Parathyroid adenoma (tissue), 2 donors: ENCODE data around the gene NUDT1.
A peak's percentile ranks its signal among the peaks of the same experiment; 100 is the strongest.

Source experiments
- H2AFZ ChIP-seq: fragments of 300-600 bp; sonication (generic); one replicate; pipeline ENCODE4 v1.7.0; 2017; ENCODE audit warnings: antibody characterized with exemption, mild to moderate bottlenecking
- H3K27ac ChIP-seq: fragments of 300-600 bp; sonication (generic); one replicate; pipeline ENCODE4 v1.7.0; 2017
- H3K27me3 ChIP-seq: fragments of 300-600 bp; sonication (generic); one replicate; pipeline ENCODE4 v1.7.0; 2017; ENCODE audit warnings: low read length; ENCODE audit not compliant: control insufficient read depth, insufficient read depth
- H3K36me3 ChIP-seq: fragments of 300-600 bp; sonication (generic); one replicate; pipeline ENCODE4 v1.7.0; 2017; ENCODE audit warnings: low read length; ENCODE audit not compliant: control insufficient read depth, insufficient read depth
- H3K4me1 ChIP-seq: fragments of 300-600 bp; sonication (generic); one replicate; pipeline ENCODE4 v1.7.0; 2017; ENCODE audit warnings: control low read depth
- H3K4me2 ChIP-seq: fragments of 300-600 bp; sonication (generic); one replicate; pipeline ENCODE4 v1.7.0; 2017; ENCODE audit warnings: low read length
- H3K4me3 ChIP-seq: fragments of 300-600 bp; sonication (generic); one replicate; pipeline ENCODE4 v1.7.0; 2017; ENCODE audit warnings: low read depth, low read length
- H3K79me2 ChIP-seq: fragments of 300-600 bp; sonication (generic); one replicate; pipeline ENCODE4 v1.7.0; 2017; ENCODE audit warnings: control low read depth
- H3K9ac ChIP-seq: fragments of 300-600 bp; sonication (generic); one replicate; pipeline ENCODE4 v1.7.0; 2017; ENCODE audit warnings: mild to moderate bottlenecking
- H3K9me3 ChIP-seq: fragments of 300-600 bp; sonication (generic); one replicate; pipeline ENCODE4 v1.7.0; 2017; ENCODE audit warnings: low read length; ENCODE audit not compliant: control insufficient read depth
- CTCF ChIP-seq: fragments of 300-600 bp; sonication (generic); IDR thresholded peaks from one replicate; pipeline ENCODE4 v1.7.0; 2017; ENCODE audit warnings: antibody characterized with exemption, mild to moderate bottlenecking
- donor health status: primary hyperparathyroidism.

NUDT1 gene

GRCh38 chr7:2205036-2205780 lies 36.8 kb upstream of the NUDT1 start:
- H3K4me3 ChIP-seq, result no peak overlapping the region
- no peaks in the 10 kb centered on the region for H3K27me3 ChIP-seq
- no peak overlapping the region for H3K4me2 ChIP-seq
- H3K9ac ChIP-seq, result no peak overlapping the region
- no peaks in the 10 kb centered on the region for H3K79me2 ChIP-seq
- no peaks in the 10 kb centered on the region for H3K4me1 ChIP-seq
- no peak for TF ChIP-seq CTCF
- H3K36me3 ChIP-seq, result no peaks in the 10 kb centered on the region
- no peak overlapping the region for H3K27ac ChIP-seq
- no peak overlapping the region for H2AFZ ChIP-seq
- H3K9me3 ChIP-seq, result no peaks in the 10 kb centered on the region

GRCh38 chr7:2208712-2209111 lies 33.3 kb upstream of the NUDT1 start:
- H3K36me3 ChIP-seq, result no peaks in the 10 kb centered on the region
- H3K4me3 ChIP-seq, result no peak overlapping the region
- no peaks in the 10 kb centered on the region for H3K27me3 ChIP-seq
- no peaks in the 10 kb centered on the region for H3K79me2 ChIP-seq
- H2AFZ ChIP-seq, result no peak overlapping the region
- H3K9me3 ChIP-seq, result no peaks in the 10 kb centered on the region
- no peak overlapping the region for H3K27ac ChIP-seq
- H3K4me1 ChIP-seq, result no peaks in the 10 kb centered on the region
- no peak overlapping the region for H3K9ac ChIP-seq
- TF ChIP-seq CTCF, result no peak
- H3K4me2 ChIP-seq, result no peak overlapping the region

- TF ChIP-seq CTCF, result peak; percentile 38
- Histone ChIP-seq H3K4me2 (no peak overlapping the region), H3K79me2 (no peaks in the 10 kb centered on the region), H3K9ac (no peak overlapping the region), H3K4me3 (no peak overlapping the region), H3K9me3 (no peaks in the 10 kb centered on the region), H3K27ac (no peak overlapping the region), H3K4me1 (no peaks in the 10 kb centered on the region), H3K27me3 (no peaks in the 10 kb centered on the region), H3K36me3 (no peaks in the 10 kb centered on the region), H2AFZ (no peak overlapping the region)
Measured at GRCh38 chr7:2209146-2209960, 32.7 kb upstream of the NUDT1 start.

- Histone ChIP-seq H3K4me1 (no peaks in the 10 kb centered on the region), H3K27ac (no peak overlapping the region), H3K4me2 (no peak overlapping the region), H3K9me3 (no peaks in the 10 kb centered on the region), H3K4me3 (no peak overlapping the region), H3K27me3 (no peaks in the 10 kb centered on the region), H3K79me2 (no peaks in the 10 kb centered on the region), H2AFZ (no peak overlapping the region), H3K9ac (no peak overlapping the region), H3K36me3 (no peaks in the 10 kb centered on the region)
- TF ChIP-seq CTCF, result no peak
Measured at GRCh38 chr7:2209961-2210323, 32.1 kb upstream of the NUDT1 start.
